ENCODE measurements around the gene ISCA1.
A peak's percentile ranks its signal among the peaks of the same experiment; 100 is the strongest.
"Not testable (repeated sequence)": the region's sequence is repeated elsewhere in the genome, so short reads cannot be mapped to it uniquely, and the experiment has no call there.

ISCA1 gene

GRCh38 chr9:86282077-86282978 lies at the start of gene ISCA1:
ISCA1 (minus strand) TSS chr9:86282538; CDS start chr9:86282458, 80 bp downstream.
- DNase-seq: peak; percentile 94

- DNase-seq: no peak
These were observed 47.8 kb upstream of the ISCA1 start for GRCh38 chr9:86330186-86330585.

GRCh38 chr9:86329649-86330048 lies 47.3 kb upstream of the ISCA1 start:
- no peak for DNase-seq

GRCh38 chr9:86328156-86328555 lies 45.8 kb upstream of the ISCA1 start:
- no peak for DNase-seq

- DNase-seq: no peak
These were observed 44.2 kb upstream of the ISCA1 start for GRCh38 chr9:86326536-86326935.

- DNase-seq: no peak
These were observed 42.6 kb upstream of the ISCA1 start for GRCh38 chr9:86324901-86325300.

- DNase-seq: no peak
These were observed 42.0 kb upstream of the ISCA1 start for GRCh38 chr9:86324308-86324707.

- no peak for DNase-seq
These were observed 40.8 kb upstream of the ISCA1 start for GRCh38 chr9:86322973-86323644.

GRCh38 chr9:86321373-86321772 lies 39.0 kb upstream of the ISCA1 start:
- no peak for DNase-seq

GRCh38 chr9:86318187-86318586 lies 35.8 kb upstream of the ISCA1 start:
- no peak for DNase-seq

GRCh38 chr9:86315078-86315477 lies 32.7 kb upstream of the ISCA1 start:
- DNase-seq: no peak

- DNase-seq: not testable (repeated sequence)
These were observed 30.6 kb upstream of the ISCA1 start for GRCh38 chr9:86312959-86313358.

GRCh38 chr9:86308687-86309086 lies 26.3 kb upstream of the ISCA1 start:
- DNase-seq: no peak

- DNase-seq: no peak
These were observed 21.9 kb upstream of the ISCA1 start for GRCh38 chr9:86304236-86304730.

GRCh38 chr9:86303316-86303975 lies 21.1 kb upstream of the ISCA1 start:
- no peak for DNase-seq

GRCh38 chr9:86301686-86302085 lies 19.3 kb upstream of the ISCA1 start:
- peak; percentile 11 for DNase-seq

- no peak for DNase-seq
These were observed 18.4 kb upstream of the ISCA1 start for GRCh38 chr9:86300701-86301100.

- DNase-seq: no peak
These were observed 16.5 kb upstream of the ISCA1 start for GRCh38 chr9:86298873-86299272.

- not testable (repeated sequence) for DNase-seq
These were observed 8.0 kb upstream of the ISCA1 start for GRCh38 chr9:86290341-86290740.

- DNase-seq: no peak
These were observed 6.3 kb upstream of the ISCA1 start for GRCh38 chr9:86288499-86289198.

GRCh38 chr9:86287013-86287412 lies 4.7 kb upstream of the ISCA1 start:
- DNase-seq: no peak

- no peak for DNase-seq
These were observed 3.9 kb upstream of the ISCA1 start for GRCh38 chr9:86286278-86286677.

GRCh38 chr9:86285261-86285660 lies 2.9 kb upstream of the ISCA1 start:
- no peak for DNase-seq
